NCI-H460 (cell line): ENCODE results near the gene DIO1. TPM values are rescaled to one million over a fixed set of nuclear protein-coding genes. Genes with fewer than 3 reads are reported as not detected.
"Not testable (repeated sequence)": the region's sequence is repeated elsewhere in the genome, so short reads cannot be mapped to it uniquely, and the experiment has no call there.

Experiments
- DNase-seq: peaks from one replicate; pipeline ENCODE4 v3.0.0-alpha.2; 2016; ENCODE audit warnings: low read depth; ENCODE audit errors: extremely low read depth
- polyA plus RNA-seq: library from polyadenylated mRNA; depleted of rRNA; stranded (reverse); fragments of >200 nt; gene quantifications from 2 replicates; pipeline ENCODE4 v1.2.3, GENCODE V29; 2014; cell fraction: nucleus; rRNA removed
- total RNA-seq: library from RNA; depleted of rRNA; stranded (reverse); fragments of >200 nt; shearing (Covaris generic); gene quantifications from 2 replicates; pipeline ENCODE4 v1.2.3, GENCODE V29; 2014; rRNA removed

Gene DIO1
- total RNA-seq, result not detected in 2 replicates
- polyA plus RNA-seq, result not detected in 2 replicates

DNA sequence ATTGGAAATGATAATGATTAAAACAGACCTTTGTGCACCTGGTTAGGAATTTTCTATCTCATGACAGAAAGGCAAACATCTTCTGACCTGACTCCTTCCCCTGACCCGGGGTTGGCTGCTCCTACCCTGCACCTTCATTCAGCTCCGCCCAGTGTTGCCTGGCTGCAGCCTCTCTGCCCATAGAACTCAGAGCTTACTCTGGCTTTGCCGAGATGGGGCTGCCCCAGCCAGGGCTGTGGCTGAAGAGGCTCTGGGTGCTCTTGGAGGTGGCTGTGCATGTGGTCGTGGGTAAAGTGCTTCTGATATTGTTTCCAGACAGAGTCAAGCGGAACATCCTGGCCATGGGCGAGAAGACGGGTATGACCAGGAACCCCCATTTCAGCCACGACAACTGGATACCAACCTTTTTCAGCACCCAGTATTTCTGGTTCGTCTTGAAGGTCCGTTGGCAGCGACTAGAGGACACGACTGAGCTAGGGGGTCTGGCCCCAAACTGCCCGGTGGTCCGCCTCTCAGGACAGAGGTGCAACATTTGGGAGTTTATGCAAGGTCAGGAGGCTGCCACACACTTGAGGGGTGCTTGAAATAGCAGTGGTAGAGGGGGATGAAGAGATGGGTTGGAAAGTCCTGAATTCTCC, at the start of gene DIO1:
DIO1 (plus strand) TSS at position 189 of the 638 bp plus-strand sequence; CDS start at position 213, 24 bp downstream.
- DNase-seq, result no peak

DNA sequence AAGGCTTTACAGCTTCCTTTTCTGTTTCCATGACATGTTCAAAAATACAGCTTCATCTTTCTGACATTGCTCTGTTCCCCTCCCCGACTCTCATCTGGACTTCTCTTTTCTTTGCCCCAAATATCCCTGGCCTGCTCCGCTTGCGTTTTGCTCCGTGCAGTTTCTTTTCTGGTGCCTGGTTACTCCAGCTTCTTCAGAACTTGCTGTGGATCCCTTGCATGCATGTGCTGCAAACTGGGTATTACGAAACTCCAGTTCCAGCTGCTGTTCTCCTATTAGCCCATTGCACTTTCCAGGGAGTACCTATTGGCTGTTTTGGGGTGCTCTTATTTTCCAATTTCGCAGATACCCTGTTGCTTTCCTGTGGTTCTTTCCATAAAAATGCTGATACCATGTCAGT, 46.0 kb upstream of the DIO1 start:
- DNase-seq, result no peak

DNA sequence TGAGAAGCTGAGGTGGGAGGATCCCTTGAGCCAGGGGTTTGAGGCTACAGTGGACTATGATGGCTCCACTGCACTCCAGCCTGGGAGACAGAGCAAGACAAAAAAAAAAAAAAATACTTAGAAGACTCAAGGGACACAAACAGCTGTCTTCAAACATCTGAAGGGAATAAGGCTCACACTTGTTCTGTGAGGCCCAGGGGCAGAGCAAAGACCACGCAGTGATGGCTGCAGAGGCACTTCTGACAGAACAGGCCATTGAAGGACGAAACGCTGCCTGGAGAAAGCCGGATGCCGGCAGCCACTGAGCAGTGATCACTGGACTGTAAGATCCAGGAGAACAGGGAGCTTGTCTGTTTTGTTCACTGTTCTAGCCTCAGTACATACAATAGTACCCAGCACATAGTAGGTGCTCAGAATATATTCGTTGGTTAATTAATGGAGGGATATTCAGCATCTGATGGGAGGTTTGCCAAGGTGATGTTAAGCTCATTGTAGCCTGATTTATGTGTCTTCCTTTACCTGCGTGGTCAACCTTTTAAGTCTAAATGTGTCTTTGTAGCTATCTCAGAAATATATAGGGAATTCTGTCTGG, 43.8 kb upstream of the DIO1 start:
- no peak for DNase-seq

DNA sequence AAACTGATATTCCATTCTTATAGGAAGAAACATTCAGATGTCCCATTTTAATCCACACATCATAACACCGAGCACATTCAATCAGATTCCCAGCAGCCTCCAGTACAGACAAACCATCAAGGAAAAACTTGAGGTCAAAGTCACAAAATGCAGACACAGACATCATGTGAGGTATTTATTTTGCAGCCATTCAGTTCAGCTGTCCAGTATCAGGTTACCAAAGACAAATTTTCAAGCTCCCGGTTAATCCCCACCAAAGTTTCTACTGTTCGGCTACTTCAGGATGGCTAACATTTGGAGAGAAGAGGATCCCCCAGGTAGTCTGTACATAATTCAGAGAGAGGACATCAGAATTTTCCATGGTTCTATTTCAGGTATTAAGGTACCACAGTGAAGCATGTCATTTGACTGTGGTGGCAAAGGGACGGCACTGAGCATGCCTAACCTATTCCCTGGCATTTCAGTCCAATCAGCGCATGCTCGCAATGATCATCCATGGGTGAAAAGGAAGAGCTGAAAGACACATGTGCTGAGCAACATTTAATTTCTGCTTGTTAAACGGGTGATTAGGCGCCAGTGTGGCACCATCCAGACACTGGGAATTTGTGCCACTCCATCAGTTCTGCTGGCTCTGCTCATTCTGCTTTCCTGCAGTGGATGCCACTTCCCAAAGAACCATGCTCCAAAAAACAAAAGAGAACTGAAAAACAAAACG, 42.3 kb upstream of the DIO1 start:
- DNase-seq, result no peak

DNA sequence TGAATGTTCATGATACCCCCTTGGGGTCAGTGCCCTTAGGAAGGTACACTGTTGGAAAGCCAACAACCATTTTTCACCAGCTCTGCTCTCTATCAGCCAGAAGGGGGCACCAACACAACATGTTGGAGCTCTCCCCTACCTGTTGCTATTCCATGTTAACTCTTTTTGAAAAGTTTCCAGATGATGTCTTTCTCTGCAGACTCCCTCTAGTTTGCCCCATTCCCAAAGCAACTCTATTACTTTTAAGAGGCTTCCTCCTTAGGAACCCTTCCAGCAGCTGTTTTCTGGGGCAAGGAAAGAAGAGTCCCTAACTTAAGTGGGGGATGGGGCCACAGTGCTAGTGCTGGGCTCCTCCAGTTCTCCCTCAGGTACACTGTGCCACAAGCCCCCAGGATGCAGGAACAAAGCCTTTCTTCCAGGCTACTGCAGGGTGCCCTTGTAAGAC, 33.0 kb upstream of the DIO1 start:
- DNase-seq, result peak; percentile 46

DNA sequence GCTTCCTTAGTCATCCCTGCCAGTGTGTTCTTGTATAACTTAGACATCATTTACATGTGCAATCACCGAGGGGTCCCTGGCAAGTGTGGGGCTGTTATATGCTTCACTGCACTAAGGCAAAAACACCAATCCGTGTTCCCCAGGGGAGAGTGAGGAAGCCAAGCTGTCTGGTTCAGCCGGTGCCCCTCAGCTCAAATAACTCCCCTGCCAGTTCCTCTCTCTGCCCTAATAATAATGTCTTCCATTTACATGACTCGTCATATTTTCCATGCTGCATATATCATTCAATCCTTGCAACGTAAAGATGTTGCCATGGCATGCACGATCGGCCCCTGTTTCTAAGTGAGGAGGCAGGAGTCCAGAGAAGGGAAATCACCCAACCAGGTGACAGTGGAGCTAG, 31.5 kb upstream of the DIO1 start:
- DNase-seq, result no peak

DNA sequence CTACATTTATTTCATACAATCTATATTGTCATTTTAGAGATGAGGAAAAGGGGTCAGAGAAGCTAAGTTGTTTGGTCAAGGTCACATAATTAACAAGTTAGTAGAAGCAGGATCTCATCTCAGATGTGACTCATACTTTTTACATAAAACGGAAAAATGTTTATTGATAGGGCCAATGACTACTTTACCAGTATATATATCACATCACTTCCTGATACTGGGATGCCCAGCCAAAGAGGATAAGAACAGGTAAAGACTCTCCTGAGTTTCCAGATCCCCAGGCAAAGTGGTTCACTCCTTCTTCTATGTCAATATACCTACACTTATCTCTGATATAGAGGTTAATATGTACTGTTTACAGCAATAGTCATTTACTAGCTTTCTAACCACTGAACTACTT, 25.4 kb upstream of the DIO1 start:
- DNase-seq, result no peak

DNA sequence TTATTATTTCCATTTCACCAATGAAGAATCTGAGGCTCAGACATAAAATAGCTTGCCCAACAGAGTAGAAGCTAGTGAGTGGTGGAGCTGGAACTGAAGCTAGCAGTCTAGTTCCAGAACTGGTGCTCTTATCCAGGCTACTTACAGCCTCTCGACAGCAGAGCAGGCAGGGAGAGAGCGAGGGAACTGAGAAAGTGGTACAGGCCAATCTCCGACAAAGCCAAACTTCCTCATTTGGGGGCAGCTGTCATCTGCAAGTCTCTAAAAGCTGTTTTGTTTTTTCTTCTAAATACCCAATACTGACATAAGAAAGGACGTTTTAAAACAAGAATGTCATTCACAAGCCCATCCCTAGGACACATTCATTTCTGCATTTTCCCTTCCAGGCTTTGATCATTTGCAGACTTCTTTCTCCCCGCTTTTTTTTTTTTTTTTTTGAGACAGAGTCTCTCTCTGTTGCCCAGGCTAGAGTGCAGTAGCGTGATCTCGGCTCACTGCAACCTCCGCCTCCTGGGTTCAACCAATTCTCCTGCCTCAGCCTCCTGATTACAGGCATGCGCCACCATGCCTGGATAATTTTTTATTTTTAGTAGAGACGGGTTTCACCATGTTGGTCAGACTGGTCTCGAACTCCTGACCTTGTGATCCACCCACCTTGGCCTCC, 24.4 kb upstream of the DIO1 start:
- DNase-seq, result no peak

DNA sequence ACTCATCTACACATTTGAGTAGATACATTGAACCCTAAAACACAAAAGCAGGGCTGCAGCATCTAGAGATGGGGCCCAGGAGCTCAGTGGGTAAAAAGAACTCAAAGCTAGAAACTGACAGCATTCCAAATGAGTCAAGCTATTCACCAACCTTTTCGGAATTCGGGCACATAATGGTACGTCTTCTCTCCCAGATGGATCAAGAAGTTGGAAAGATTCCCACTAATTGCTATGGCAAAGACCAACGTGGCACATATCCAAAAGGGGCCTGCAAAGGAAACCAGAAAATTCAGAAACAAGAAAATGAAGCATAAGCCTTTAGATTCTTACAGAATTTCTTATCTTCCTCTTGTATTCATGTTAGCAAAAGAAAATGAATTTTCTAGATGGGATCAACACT, 22.8 kb upstream of the DIO1 start:
- DNase-seq, result no peak

DNA sequence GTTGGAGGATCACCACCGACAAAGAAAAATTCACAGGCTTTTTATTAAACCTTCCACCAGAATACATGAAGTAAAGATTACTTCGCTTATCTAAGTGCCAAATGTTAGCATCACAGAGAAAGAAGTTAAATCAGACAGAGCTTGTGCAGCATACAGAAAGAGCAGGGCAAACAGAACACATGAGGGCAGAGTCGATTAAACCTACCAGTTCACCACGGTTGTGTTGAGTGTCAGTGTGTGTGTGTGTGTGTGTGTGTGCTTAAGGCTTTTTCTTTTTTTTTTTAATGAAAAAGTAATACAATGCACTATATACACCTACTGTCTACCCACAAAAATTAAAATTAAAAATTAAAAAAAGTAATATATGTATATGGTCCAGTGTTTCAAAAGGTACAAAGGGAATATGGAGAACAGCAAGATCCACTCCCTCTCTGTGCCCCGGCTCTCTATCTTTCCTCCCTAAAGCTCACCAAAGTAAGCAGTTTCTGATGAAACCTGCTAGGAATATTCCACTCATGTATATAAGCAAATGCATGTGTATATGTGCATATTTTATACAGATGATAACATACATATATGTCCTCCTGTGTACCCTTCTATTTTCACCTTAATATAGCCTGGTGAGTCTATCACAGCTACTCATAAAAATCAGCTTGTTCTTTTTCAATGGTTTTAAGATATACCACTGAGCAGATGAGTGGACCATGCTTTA, 22.1 kb upstream of the DIO1 start:
- DNase-seq, result no peak

DNA sequence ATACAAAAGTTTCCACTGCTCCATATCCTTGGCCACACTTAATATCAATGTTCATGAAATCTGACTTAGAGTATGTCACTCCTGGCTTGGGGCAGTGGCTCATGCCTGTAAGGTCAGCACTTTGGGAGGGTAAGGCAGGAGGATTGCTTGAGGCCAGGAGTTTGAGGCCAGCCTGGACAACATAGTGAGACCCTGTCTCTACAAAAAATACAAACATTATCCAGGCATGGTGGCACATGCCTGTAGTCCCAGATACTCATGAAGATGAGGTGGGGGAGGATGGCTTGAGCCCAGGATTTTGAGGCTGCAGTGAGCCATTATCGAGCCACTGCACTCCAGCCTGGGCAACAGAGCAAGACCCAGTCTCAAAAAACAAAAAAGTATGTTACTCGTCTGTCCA, 18.8 kb upstream of the DIO1 start:
- not testable (repeated sequence) for DNase-seq

DNA sequence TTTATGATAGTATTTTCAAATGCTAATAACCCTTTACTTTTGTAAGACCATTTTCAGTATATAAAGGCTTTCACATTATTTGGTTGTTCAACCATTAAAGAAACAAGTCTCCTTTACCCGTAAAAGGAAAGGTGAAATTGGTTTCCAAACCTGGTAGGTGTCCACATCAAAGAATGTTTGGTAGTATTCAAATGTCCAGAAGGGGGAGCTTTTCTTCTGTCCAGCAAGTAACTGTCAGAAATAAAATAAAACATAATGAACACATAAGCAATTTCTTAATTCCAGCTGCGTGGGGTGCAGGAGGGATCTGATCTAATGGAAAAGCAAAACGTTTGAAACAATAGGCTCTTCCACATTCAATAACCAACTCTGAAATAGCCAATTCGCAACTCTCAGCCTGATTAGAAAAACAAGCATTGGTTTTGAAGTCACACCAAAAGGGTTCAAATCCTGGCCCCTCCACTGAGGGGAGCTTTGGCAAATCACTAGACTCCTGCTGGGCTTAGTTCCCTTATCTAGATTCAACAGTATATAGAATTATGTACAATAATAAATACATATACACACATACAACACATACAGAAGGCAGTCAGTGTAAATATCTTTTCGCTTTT, 15.4 kb upstream of the DIO1 start:
- DNase-seq, result peak; percentile 22

DNA sequence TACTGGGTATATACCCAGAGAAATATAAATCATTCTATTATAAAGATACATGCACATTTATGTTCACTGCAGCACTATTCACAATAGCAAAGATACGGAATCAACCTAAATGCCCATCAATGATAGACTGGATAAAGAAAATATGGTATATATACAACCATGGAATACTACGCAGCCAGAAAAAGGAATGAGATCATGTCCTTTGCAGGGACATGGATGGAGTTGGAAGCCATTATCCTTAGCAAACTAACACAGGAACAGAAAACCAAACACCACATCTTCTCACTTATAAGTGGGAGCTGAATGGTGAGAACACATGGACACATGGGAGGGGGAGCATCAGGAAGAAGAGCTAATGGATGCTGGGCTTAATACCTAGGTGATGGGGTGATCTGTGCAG, 12.1 kb upstream of the DIO1 start:
- DNase-seq, result not testable (repeated sequence)

DNA sequence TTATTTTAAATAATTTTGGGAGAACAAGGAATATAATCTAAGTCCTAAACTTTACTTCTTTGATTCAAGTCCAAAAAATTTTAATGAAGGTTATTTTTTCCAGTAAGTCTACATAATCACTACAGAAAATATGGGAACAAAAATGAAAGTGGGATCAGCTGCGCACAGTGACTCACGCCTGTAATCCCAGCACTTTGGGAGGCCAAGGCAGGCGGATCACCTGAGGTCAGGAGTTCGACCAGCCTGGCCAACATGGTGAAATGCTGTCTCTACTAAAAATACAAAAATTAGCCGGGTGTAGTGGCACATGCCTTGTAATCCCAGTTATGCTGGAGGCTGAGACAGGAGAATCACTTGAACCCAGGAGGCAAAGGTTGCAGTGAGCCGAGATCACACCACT, 10.4 kb upstream of the DIO1 start:
- not testable (repeated sequence) for DNase-seq

DNA sequence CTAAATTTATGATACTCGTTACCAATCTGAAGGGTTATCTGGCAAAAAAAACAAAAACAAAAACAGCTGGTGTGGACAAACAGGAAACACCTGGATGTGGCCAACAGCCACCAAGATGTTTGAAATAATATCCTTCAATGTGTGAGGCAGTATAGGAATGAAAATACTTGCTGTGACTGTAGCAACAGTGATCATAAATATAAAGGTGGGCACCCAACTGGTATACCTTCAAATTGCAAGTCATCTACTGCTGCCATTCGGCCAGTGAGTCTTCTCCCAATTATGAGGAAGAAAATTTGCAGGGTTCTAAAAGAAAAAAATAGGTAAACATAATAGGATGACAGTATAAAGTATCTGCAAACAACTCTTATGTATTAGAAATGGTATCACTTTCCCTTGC, 5.3 kb upstream of the DIO1 start:
- no peak for DNase-seq

DNA sequence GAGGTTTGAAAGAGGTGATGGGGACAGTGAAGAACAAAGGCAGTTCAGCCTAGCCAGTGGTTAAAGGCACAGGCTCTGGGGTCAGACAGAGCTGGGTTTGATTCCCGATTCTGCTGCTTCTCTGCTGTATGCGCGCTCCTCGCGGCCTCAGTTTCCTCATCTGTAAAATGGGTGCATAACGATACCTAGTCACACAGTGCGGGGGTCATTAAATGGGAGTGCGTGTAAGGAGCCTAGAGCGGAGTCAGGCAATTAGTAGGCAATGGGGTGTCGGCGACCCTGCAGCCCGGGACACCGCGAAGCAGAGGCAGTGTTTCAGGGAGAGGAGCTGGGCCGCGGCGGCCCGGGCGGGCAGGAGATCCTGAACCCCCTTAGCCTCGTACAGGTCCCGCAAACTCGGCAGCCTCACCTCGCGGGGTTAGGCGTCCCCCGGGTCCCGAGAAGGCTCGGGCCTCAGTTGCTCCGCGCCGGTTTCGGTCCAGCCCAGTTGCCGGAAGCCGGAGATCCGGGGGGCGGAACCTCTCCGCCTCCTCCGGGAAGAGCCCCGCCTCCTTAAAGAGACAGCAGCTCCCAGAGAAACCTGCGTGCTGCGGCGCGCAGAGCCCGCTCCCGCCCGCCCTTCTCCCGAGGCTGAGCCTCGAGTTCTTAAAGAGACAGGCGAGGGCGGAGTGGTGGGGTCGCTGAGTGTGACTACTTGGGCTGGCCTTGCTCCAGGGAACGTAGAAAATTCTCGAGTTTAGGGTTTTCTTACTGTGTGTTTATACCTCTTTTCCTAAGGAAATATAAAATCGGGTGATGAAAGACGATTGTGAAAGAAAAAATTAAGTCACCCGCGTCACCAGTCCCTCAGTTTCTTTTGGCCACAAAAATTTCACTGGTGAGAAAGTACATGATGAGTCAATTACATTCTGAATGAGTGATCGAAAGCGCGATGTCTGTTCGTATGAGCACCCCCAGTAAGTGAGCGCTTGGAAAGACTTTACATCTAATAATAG, 4.4 kb upstream of the DIO1 start, which contains the start of gene YIPF1:
YIPF1 (minus strand) TSS at position 494 of the 995 bp plus-strand sequence. CDS start 860 bp downstream, outside the sequence.
- peak; percentile 74 for DNase-seq

DNA sequence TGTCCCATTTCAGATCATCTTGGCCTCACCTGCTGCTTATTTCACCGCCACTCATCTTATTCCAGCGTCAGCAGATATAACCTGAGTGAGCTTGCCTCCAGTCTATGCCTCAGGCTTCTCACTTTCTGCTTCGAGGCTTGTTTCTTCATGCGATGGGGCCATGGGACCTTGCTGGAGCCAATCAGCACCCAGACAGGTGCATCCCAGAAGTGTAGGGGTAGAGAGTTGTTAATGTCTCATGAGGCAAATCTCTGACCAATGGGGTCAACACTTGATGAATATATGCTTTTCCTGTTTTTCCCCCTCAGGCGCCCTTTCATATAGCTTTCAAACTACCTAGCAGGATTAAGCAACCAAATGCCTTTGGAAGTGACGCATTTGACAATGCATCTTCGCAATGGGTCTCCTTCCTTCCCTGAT, 3.5 kb upstream of the DIO1 start:
- DNase-seq, result no peak

DNA sequence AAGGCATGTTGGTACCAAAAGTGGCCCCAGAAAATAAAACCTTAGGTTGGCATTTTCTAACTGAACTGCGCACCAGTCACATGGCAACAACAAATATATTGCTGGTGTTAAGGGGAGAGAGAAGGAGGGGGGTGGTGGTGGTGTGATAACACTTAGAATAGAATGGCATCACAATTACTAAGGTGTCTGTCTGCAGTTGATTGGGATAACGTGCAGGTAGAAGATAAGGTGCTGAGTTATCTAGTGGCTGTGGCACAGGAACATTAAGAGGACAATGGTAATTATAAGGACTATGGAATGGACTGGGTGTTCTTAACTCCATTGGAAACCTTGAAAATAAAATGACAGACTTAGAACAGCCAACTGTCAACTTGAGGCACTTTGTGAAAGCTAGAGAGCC, 3.0 kb upstream of the DIO1 start:
- DNase-seq, result no peak

DNA sequence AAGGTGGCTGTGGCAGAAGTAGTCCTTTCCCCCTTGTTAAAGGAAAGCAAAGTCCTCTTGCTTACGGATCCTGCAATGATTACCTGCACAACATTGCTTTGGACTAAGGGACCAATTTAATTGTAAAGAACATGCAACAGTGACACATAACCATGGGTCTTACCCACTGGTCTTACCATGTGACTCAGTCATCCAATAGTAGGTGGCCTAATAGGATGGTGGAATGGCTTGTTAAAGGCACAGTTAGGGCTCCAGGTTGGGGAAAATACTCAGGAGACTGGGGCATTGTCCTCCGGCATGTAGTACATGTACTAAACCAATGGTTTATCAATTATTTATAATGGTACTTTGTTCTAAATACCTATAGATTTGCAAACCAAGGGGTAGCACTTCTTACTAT, 2.3 kb upstream of the DIO1 start:
- no peak for DNase-seq
